Spleen (tissue), 7 donors: ENCODE measurements around the gene DNAJC4.

Experiments
- CTCF ChIP-seq, 11 experiments: fragments of 200-600 bp in 7 of 11; fragments of 450-650 bp in 4 of 11; sonication (generic) in 4 of 11; IDR thresholded peaks in 8 of 11; conservative IDR thresholded peaks in 3 of 11; 1 replicate in 7 of 11; 2 replicates in 4 of 11; pipeline versions ENCODE4 v1.4.0 to v1.8.0; 2016 to 2021; ENCODE audit warnings: antibody characterized with exemption in 11 of 11, inconsistent platforms in 4 of 11, mild to moderate bottlenecking in 1 of 11
- POLR2AphosphoS5 ChIP-seq, 3 donors: sonication (generic); formaldehyde crosslinking; IDR thresholded peaks; one replicate each; pipeline ENCODE4 v1.5.1; 2017; ENCODE audit warnings: antibody characterized with exemption in 3 of 3
- donor health status: DM: no; HTN: no; CAD: no; lungs with moderate emphysema.
- donor health status: DM: no; HTN: no; CAD: no.
- donor health status: DM: no; HTN: no; CAD: no.

- TF ChIP-seq POLR2AphosphoS5 (IDR thresholded peaks at IDR 0.05), result no peak
- TF ChIP-seq CTCF (IDR thresholded peaks at IDR 0.05 in 8 of 11, conservative IDR thresholded peaks at IDR 0.05 in 3 of 11), result no peak
Measured at GRCh38 chr11:64250415-64251015, 20.2 kb downstream of the DNAJC4 start.
